ENCODE measurements around the gene SLC6A12. TPM values are rescaled to one million over a fixed set of nuclear protein-coding genes. Genes with fewer than 3 reads are reported as not detected.

SLC6A12 gene
- polyA plus RNA-seq, 1 of the 3 experiments (the other 2 are of a cell fraction): 0.02 TPM

DNA sequence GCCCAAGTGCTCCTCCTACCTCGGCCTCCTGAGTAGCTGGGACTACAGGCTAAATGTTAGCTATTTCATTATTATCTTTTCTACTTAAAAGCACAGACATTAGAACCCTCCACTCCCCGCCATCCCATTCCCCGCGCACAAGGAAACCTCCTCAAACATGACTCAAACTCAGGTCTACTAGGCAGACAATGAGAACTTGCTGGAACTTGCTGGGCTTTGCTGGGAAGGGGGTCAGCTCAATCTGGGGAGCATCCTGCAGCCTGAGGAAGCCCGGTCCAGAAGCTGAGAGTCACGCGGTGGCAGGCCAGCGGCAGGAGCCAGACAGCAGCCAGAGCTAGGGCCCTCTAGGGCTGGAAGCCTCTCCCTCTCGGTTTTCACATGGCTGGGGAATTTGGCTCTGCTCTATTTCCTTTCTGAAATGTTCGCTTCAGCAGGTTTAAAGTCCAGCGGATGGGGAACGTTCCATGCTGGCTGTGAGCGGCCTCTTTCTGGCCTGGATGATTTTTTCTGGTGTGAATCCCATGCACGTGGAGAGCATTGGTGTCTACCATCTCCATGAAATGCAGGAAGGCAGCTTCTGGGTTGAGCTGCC lies 68.5 kb downstream of the SLC6A12 start:
- no peak overlapping the region for H3K27ac ChIP-seq (ENCODE audit: low read depth in 2 of 2, low read length in 1 of 2)
- no peaks in the 10 kb centered on the region for H3K9me2 ChIP-seq
- H3K9me3 ChIP-seq: no peaks in the 10 kb centered on the region
- H3K9ac ChIP-seq: no peak overlapping the region
- H3K27me3 ChIP-seq (ENCODE audit: insufficient read depth): no peaks in the 10 kb centered on the region
- WGBS (ENCODE audit: low lambda C conversion rate): 63% methylated on average over 13 of the region's 14 CpGs
- ChIA-PET CTCF (interaction anchor here (1.0 to 2.7 kb wide), 3 partner anchors 8 to 43 kb away, joined by 3 to 15 read pairs (median 4); no protein-coding TSS in a partner anchor), POLR2A (no interaction called here)
- H3F3A ChIP-seq (replicated peaks; ENCODE audit: insufficient read depth): no peaks in the 10 kb centered on the region
- DNase-seq: no peak
- no peak overlapping the region for H3K4me2 ChIP-seq
- no peaks in the 10 kb centered on the region for H4K20me1 ChIP-seq (ENCODE audit: insufficient read depth)
- no peak overlapping the region for H3K4me3 ChIP-seq (ENCODE audit: low read depth in 2 of 2, low read length in 1 of 2)
- no peak for TF ChIP-seq FOXJ3 (CRISPR knock-in tag; IDR thresholded peaks at IDR 0.05)
- no peak for TF ChIP-seq FOXM1 (IDR thresholded peaks at IDR 0.05; ENCODE audit: low read depth)
- no peak for TF ChIP-seq GABPA (IDR thresholded peaks at IDR 0.05; ENCODE audit: low read depth)
- TF ChIP-seq RFX5 (IDR thresholded peaks at IDR 0.05; ENCODE audit: low read length): no peak
- TF ChIP-seq, protein P1, sequence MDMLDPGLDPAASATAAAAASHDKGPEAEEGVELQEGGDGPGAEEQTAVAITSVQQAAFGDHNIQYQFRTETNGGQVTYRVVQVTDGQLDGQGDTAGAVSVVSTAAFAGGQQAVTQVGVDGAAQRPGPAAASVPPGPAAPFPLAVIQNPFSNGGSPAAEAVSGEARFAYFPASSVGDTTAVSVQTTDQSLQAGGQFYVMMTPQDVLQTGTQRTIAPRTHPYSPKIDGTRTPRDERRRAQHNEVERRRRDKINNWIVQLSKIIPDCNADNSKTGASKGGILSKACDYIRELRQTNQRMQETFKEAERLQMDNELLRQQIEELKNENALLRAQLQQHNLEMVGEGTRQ (IDR thresholded peaks at IDR 0.05; ENCODE audit: borderline replicate concordance, low read depth, low read length): no peak
- TF ChIP-seq ELF1 (IDR thresholded peaks at IDR 0.05): no peak
- no peak for TF ChIP-seq EP300 (IDR thresholded peaks at IDR 0.05; ENCODE audit: borderline replicate concordance in 1 of 2, low read depth in 1 of 2, low read length in 1 of 2)
- no peak for TF ChIP-seq NFIC (IDR thresholded peaks at IDR 0.05; ENCODE audit: borderline replicate concordance)
- TF ChIP-seq MXI1 (IDR thresholded peaks at IDR 0.05; ENCODE audit: low read depth, low read length): no peak
- no peak for TF ChIP-seq TCF12 (IDR thresholded peaks at IDR 0.05)
- TF ChIP-seq, protein P2, sequence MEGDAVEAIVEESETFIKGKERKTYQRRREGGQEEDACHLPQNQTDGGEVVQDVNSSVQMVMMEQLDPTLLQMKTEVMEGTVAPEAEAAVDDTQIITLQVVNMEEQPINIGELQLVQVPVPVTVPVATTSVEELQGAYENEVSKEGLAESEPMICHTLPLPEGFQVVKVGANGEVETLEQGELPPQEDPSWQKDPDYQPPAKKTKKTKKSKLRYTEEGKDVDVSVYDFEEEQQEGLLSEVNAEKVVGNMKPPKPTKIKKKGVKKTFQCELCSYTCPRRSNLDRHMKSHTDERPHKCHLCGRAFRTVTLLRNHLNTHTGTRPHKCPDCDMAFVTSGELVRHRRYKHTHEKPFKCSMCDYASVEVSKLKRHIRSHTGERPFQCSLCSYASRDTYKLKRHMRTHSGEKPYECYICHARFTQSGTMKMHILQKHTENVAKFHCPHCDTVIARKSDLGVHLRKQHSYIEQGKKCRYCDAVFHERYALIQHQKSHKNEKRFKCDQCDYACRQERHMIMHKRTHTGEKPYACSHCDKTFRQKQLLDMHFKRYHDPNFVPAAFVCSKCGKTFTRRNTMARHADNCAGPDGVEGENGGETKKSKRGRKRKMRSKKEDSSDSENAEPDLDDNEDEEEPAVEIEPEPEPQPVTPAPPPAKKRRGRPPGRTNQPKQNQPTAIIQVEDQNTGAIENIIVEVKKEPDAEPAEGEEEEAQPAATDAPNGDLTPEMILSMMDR (IDR thresholded peaks at IDR 0.05): no peak
- no peak for TF ChIP-seq TEAD4 (IDR thresholded peaks at IDR 0.05; ENCODE audit: borderline replicate concordance, insufficient read depth)
- no peak for TF ChIP-seq NRF1 (IDR thresholded peaks at IDR 0.05; ENCODE audit: low read depth, low read length)
- TF ChIP-seq EZH2phosphoT487 (IDR thresholded peaks at IDR 0.05; ENCODE audit: borderline replicate concordance, low read depth): no peak
- no peak for TF ChIP-seq FOSL2 (IDR thresholded peaks at IDR 0.05; ENCODE audit: borderline replicate concordance, low read depth)
- TF ChIP-seq, protein P3, sequence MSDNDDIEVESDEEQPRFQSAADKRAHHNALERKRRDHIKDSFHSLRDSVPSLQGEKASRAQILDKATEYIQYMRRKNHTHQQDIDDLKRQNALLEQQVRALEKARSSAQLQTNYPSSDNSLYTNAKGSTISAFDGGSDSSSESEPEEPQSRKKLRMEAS (IDR thresholded peaks at IDR 0.05; ENCODE audit: low read depth): no peak
- no peak overlapping the region for H2AFZ ChIP-seq (ENCODE audit: low read depth)
- peaks cover 0 to 3% of the 10 kb centered on the region in 2 experiments; a peak in 1 of 4 replicates for H3K4me1 ChIP-seq (ENCODE audit: control insufficient read depth in 1 of 2, insufficient read depth in 2 of 2, low read depth in 1 of 2, low read length in 1 of 2)
- no peaks in the 10 kb centered on the region for H3K36me3 ChIP-seq (replicated peaks in 1 of 2; ENCODE audit: control insufficient read depth in 1 of 2, insufficient read depth in 2 of 2, low read length in 1 of 2)
- no peaks in the 10 kb centered on the region for H3K79me2 ChIP-seq (ENCODE audit: insufficient read depth)
